SU-DHL-6 (cell line): ENCODE results near the gene OR6S1.

Source experiments
- EZH2phosphoT487 ChIP-seq: fragments of 200-600 bp; sonication (generic), shearing (Covaris generic); conservative IDR thresholded peaks from 2 replicates; pipeline ENCODE4 v1.6.1; 2018; ENCODE audit warnings: mild to moderate bottlenecking, antibody characterized with exemption, low read length, moderate library complexity, mixed read lengths
- TF ChIP-seq, protein P1 (sequence below): fragments of 200-600 bp; sonication (generic); IDR thresholded peaks from one replicate; pipeline ENCODE4 v1.5.1; 2017; ENCODE audit warnings: antibody characterized with exemption, mild to moderate bottlenecking, low read length, moderate library complexity; ENCODE audit not compliant: insufficient read depth, poor library complexity, severe bottlenecking

DNA sequence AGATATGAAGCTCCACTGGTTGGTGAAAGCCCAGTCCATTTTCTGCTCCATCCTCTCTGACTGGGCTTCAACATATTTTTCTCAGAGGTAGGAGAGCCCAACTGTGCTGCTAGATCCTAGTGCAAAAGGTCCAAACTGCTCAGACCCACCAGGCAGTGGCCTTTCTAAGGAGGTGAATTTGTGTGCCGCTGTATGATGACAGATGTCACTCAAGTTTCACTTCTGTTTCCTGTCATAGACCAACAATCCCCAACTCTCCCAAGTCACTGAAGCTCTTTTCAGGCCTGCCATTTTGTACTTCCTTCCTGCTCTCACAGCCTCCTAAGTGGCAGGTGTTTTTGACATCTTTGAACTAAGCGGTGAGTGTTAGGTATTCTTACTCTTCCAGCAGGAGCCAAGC is 26.5 kb upstream of the OR6S1 start:
- TF ChIP-seq, protein P1, sequence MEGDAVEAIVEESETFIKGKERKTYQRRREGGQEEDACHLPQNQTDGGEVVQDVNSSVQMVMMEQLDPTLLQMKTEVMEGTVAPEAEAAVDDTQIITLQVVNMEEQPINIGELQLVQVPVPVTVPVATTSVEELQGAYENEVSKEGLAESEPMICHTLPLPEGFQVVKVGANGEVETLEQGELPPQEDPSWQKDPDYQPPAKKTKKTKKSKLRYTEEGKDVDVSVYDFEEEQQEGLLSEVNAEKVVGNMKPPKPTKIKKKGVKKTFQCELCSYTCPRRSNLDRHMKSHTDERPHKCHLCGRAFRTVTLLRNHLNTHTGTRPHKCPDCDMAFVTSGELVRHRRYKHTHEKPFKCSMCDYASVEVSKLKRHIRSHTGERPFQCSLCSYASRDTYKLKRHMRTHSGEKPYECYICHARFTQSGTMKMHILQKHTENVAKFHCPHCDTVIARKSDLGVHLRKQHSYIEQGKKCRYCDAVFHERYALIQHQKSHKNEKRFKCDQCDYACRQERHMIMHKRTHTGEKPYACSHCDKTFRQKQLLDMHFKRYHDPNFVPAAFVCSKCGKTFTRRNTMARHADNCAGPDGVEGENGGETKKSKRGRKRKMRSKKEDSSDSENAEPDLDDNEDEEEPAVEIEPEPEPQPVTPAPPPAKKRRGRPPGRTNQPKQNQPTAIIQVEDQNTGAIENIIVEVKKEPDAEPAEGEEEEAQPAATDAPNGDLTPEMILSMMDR, result no peak
- no peak for TF ChIP-seq EZH2phosphoT487
